HCT116 (cell line): ENCODE data around the gene CTNND2. TPM values are rescaled to one million over a fixed set of nuclear protein-coding genes. Genes with fewer than 3 reads are reported as not detected.

Source experiments
- ATAC-seq: fragments of 200-7000 bp; cut with Tn5 transposase; 2 replicates; pipeline ENCODE4 v1.9.1; 2020; ENCODE audit warnings: mild to moderate bottlenecking, moderate library complexity
- BruUV-seq: library from RNA; stranded (reverse); fragments of 400-500 nt; replicated peaks from 2 replicates; lab custom pipeline; 2021; lab: Mats Ljungman, UMichigan
- CTCF ChIA-PET: fragments of 300-600 bp; sonication (Branson Sonifier 250); formaldehyde crosslinking; loops from one replicate; lab custom pipeline; 2021; ENCODE audit warnings: antibody characterized with exemption; lab: Charles Lee
- POLR2A ChIA-PET: fragments of 300-600, 350-600 bp; sonication (Branson Sonifier 250); formaldehyde crosslinking; loops from one replicate; lab custom pipeline; 2021; ENCODE audit warnings: antibody characterized with exemption; lab: Charles Lee
- RAD21 ChIA-PET, 2 experiments: fragments of 300-600 bp; sonication (Branson Sonifier 250); formaldehyde crosslinking; loops; one replicate each; lab custom pipeline; 2023; ENCODE audit warnings: low total read pairs in 2 of 2; ENCODE audit not compliant: uncharacterized antibody in 2 of 2, unreplicated experiment in 2 of 2, low non-redundant PET in 1 of 2; lab: Charles Lee
- DNase-seq: peaks from one replicate; pipeline ENCODE4 v3.0.0-alpha.2; 2010; ENCODE audit warnings: low read depth, low spot score
- H2AFZ ChIP-seq: fragments of 200-600 bp; shearing (Covaris generic), sonication (generic); 2 replicates; pipeline ENCODE4 v1.6.1; 2017; ENCODE audit warnings: low read depth, mixed run types, mixed read lengths, antibody characterized with exemption, low read length; ENCODE audit not compliant: poor library complexity, severe bottlenecking
- H3K27ac ChIP-seq: 2 replicates; pipeline ENCODE4 v1.5.1; 2012; ENCODE audit warnings: low read depth, low read length
- H3K27me3 ChIP-seq: fragments of 200-600 bp; sonication (generic); 2 replicates; pipeline ENCODE4 v1.6.1; 2016; ENCODE audit warnings: mixed run types, low read length, mixed read lengths; ENCODE audit not compliant: insufficient read depth
- H3K36me3 ChIP-seq, 2 experiments: fragments of 200-500 bp in 1 of 2; fragments of 200-600 bp in 1 of 2; sonication (Bioruptor generic) in 1 of 2; sonication (generic) in 1 of 2; 2 replicates each; pipeline versions ENCODE4 v1.5.1 to v1.6.1; 2014 to 2016; ENCODE audit warnings: low read length in 2 of 2, inconsistent platforms in 1 of 2, mixed read lengths in 1 of 2, mixed run types in 1 of 2; ENCODE audit not compliant: insufficient read depth in 2 of 2, control insufficient read depth in 1 of 2
- H3K4me1 ChIP-seq, 2 experiments: fragments of 200-600 bp in 1 of 2; sonication (generic) in 1 of 2; 2 replicates each; pipeline versions ENCODE4 v1.5.1 to v1.6.1; 2012 to 2017; ENCODE audit warnings: low read length in 2 of 2, inconsistent platforms in 1 of 2, mild to moderate bottlenecking in 1 of 2, mixed read lengths in 1 of 2, mixed run types in 1 of 2, moderate library complexity in 1 of 2; ENCODE audit not compliant: insufficient read depth in 2 of 2, control insufficient read depth in 1 of 2
- H3K4me2 ChIP-seq: fragments of 200-600 bp; sonication (generic); 2 replicates; pipeline ENCODE4 v1.6.1; 2017; ENCODE audit warnings: mixed run types, low read length, mixed read lengths
- H3K4me3 ChIP-seq, 2 experiments: fragments of 200-600 bp in 1 of 2; sonication (generic) in 1 of 2; replicated peaks in 1 of 2; 2 replicates each; pipeline ENCODE4 v1.5.1; 2011 to 2016; ENCODE audit warnings: low read length in 2 of 2, control low read depth in 1 of 2, low read depth in 1 of 2, mild to moderate bottlenecking in 1 of 2, mixed read lengths in 1 of 2, mixed run types in 1 of 2
- H3K79me2 ChIP-seq: fragments of 200-600 bp; sonication (generic); 2 replicates; pipeline ENCODE4 v1.6.1; 2017; ENCODE audit warnings: mild to moderate bottlenecking, mixed run types, low read length, moderate library complexity, mixed read lengths; ENCODE audit not compliant: insufficient read depth
- H3K9ac ChIP-seq: fragments of 200-600 bp; sonication (generic); 2 replicates; pipeline ENCODE4 v1.6.1; 2016; ENCODE audit warnings: low read length, mixed read lengths
- H3K9me2 ChIP-seq: fragments of 200-600 bp; sonication (generic), shearing (Covaris generic); 2 replicates; pipeline ENCODE4 v1.6.1; 2017; ENCODE audit warnings: mixed run types, mild to moderate bottlenecking, moderate library complexity; ENCODE audit not compliant: insufficient read depth
- H3K9me3 ChIP-seq, 2 experiments: fragments of 200-500 bp in 1 of 2; fragments of 200-600 bp in 1 of 2; sonication (Bioruptor generic) in 1 of 2; sonication (generic) in 1 of 2; 2 replicates each; pipeline ENCODE4 v1.6.1; 2014 to 2017; ENCODE audit warnings: low read length in 2 of 2, mixed read lengths in 2 of 2, inconsistent platforms in 1 of 2, low read depth in 1 of 2, mild to moderate bottlenecking in 1 of 2, mixed run types in 1 of 2, moderate library complexity in 1 of 2; ENCODE audit not compliant: control insufficient read depth in 1 of 2, insufficient read depth in 1 of 2
- H4K20me1 ChIP-seq: fragments of 200-600 bp; sonication (generic), shearing (Covaris generic); 2 replicates; pipeline ENCODE4 v1.6.1; 2017; ENCODE audit warnings: mixed run types, mild to moderate bottlenecking, moderate library complexity; ENCODE audit not compliant: insufficient read depth
- EZH2phosphoT487 ChIP-seq: fragments of 200-600 bp; IDR thresholded peaks from 2 replicates; pipeline ENCODE4 v1.6.1; 2018; ENCODE audit warnings: antibody characterized with exemption, borderline replicate concordance
- JUND ChIP-seq: IDR thresholded peaks from 2 replicates; pipeline ENCODE4 v1.6.1; 2012
- RAD21 ChIP-seq: IDR thresholded peaks from 2 replicates; pipeline ENCODE4 v1.6.1; 2012; ENCODE audit warnings: low read depth, mild to moderate bottlenecking
- SRF ChIP-seq: IDR thresholded peaks from 2 replicates; pipeline ENCODE4 v1.6.1; 2012; ENCODE audit warnings: low read depth
- ZFX ChIP-seq: fragments of 450-650 bp; IDR thresholded peaks from 2 replicates; pipeline ENCODE4 v1.6.1; 2017
- intact Hi-C: fragments of 100-400 bp; cut with micrococcal nuclease; formaldehyde crosslinking; loops from 2 replicates; pipeline ENCODE4 v1.10.0; 2022
- total RNA-seq: library from RNA; stranded (reverse); gene quantifications from one replicate; pipeline ENCODE4 v1.2.1, GENCODE V29; 2021; ENCODE audit not compliant: unreplicated experiment
- TF ChIP-seq, protein P1 (sequence below): IDR thresholded peaks from 2 replicates; pipeline ENCODE4 v1.6.1; 2012
- TF ChIP-seq, protein P2 (sequence below): IDR thresholded peaks from 2 replicates; pipeline ENCODE4 v1.6.1; 2011; ENCODE audit warnings: mild to moderate bottlenecking, low read length, moderate library complexity; ENCODE audit not compliant: insufficient replicate concordance; ENCODE audit errors: extremely low read depth
- TF ChIP-seq, protein P3 (sequence below): IDR thresholded peaks from 2 replicates; pipeline ENCODE4 v1.6.1; 2012; ENCODE audit warnings: low read depth

The CTNND2 gene
- total RNA-seq, 1 experiment from 2014 or later = not detected

DNA sequence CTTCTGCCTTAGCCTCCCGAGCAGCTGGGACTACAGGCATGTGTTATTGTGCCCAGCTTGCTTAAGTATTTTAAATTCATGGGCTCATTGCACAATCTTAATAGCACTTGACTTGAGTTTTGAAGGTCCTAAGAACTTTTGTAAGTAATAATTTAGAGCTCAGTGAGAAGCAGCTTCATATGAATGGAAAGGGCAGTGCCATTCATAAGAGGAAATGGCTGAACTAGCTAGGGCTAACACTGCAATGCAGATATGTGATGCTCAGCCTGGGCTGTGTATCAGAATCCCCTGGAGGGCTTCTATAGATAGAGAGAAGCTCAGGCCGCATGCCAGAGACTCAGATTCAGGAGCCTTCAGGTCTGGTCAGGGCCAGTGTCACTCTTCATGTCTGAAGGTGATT is 847.7 kb downstream of the CTNND2 start:
- H2AFZ ChIP-seq = no peak overlapping the region
- H3K9ac ChIP-seq = no peak overlapping the region
- H3K9me3 ChIP-seq = no peaks in the 10 kb centered on the region
- DNase-seq = no peak
- no peak overlapping the region for H3K4me2 ChIP-seq
- H3K4me3 ChIP-seq = no peak overlapping the region
- no peaks in the 10 kb centered on the region for H4K20me1 ChIP-seq
- H3K9me2 ChIP-seq = no peaks in the 10 kb centered on the region
- ChIA-PET POLR2A (no interaction called here), CTCF (no interaction called here), RAD21 (no interaction called here)
- no peaks in the 10 kb centered on the region for H3K36me3 ChIP-seq
- H3K27me3 ChIP-seq = peaks cover 34% of the 10 kb centered on the region
- no peaks in the 10 kb centered on the region for H3K4me1 ChIP-seq
- no peak for ATAC-seq
- no TSS peak for BruUV-seq
- H3K27ac ChIP-seq = no peak overlapping the region
- intact Hi-C loops = no loop called here
- TF ChIP-seq SRF = no peak
- H3K79me2 ChIP-seq = no peaks in the 10 kb centered on the region

DNA sequence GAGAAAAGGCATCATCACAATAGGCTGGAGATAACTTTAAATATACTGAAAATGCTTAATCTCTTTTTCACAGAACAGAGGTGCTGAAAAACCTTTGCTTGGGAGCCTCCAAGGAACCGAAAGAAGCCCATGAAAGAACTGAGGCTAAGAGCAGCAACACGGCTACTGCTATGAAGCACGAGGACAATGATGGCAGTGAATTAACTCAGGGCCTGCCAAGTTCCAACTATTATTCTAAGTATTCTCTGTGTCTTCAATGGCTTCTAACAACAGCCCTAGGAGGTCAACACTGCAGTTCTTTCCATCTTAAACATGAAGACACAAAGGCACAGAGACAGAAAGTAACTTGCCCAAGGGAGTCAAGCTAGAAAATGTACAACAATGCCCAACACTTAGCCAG is 850.2 kb downstream of the CTNND2 start:
- intact Hi-C loops = no loop called here
- ATAC-seq = no peak
- Histone ChIP-seq H3K4me3 (no peak overlapping the region), H3K9me3 (no peaks in the 10 kb centered on the region), H4K20me1 (no peaks in the 10 kb centered on the region), H3K4me1 (no peaks in the 10 kb centered on the region), H3K79me2 (no peaks in the 10 kb centered on the region), H3K27ac (no peak overlapping the region), H2AFZ (no peak overlapping the region), H3K4me2 (no peak overlapping the region), H3K9ac (no peak overlapping the region), H3K9me2 (no peaks in the 10 kb centered on the region), H3K36me3 (no peaks in the 10 kb centered on the region), H3K27me3 (peaks cover 33% of the 10 kb centered on the region)
- CTCF ChIA-PET = interaction anchor here (1.5 kb wide), 1 partner anchor 66 kb away, joined by 3 read pairs; no protein-coding TSS in a partner anchor
- no TSS peak for BruUV-seq
- DNase-seq = no peak
- TF ChIP-seq ZFX (no peak), EZH2phosphoT487 (no peak), JUND (no peak), SRF (no peak), RAD21 (no peak)
- TF ChIP-seq, protein P1, sequence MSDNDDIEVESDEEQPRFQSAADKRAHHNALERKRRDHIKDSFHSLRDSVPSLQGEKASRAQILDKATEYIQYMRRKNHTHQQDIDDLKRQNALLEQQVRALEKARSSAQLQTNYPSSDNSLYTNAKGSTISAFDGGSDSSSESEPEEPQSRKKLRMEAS = no peak
- TF ChIP-seq, protein P2, sequence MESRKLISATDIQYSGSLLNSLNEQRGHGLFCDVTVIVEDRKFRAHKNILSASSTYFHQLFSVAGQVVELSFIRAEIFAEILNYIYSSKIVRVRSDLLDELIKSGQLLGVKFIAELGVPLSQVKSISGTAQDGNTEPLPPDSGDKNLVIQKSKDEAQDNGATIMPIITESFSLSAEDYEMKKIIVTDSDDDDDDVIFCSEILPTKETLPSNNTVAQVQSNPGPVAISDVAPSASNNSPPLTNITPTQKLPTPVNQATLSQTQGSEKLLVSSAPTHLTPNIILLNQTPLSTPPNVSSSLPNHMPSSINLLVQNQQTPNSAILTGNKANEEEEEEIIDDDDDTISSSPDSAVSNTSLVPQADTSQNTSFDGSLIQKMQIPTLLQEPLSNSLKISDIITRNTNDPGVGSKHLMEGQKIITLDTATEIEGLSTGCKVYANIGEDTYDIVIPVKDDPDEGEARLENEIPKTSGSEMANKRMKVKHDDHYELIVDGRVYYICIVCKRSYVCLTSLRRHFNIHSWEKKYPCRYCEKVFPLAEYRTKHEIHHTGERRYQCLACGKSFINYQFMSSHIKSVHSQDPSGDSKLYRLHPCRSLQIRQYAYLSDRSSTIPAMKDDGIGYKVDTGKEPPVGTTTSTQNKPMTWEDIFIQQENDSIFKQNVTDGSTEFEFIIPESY = no peak
- TF ChIP-seq, protein P3, sequence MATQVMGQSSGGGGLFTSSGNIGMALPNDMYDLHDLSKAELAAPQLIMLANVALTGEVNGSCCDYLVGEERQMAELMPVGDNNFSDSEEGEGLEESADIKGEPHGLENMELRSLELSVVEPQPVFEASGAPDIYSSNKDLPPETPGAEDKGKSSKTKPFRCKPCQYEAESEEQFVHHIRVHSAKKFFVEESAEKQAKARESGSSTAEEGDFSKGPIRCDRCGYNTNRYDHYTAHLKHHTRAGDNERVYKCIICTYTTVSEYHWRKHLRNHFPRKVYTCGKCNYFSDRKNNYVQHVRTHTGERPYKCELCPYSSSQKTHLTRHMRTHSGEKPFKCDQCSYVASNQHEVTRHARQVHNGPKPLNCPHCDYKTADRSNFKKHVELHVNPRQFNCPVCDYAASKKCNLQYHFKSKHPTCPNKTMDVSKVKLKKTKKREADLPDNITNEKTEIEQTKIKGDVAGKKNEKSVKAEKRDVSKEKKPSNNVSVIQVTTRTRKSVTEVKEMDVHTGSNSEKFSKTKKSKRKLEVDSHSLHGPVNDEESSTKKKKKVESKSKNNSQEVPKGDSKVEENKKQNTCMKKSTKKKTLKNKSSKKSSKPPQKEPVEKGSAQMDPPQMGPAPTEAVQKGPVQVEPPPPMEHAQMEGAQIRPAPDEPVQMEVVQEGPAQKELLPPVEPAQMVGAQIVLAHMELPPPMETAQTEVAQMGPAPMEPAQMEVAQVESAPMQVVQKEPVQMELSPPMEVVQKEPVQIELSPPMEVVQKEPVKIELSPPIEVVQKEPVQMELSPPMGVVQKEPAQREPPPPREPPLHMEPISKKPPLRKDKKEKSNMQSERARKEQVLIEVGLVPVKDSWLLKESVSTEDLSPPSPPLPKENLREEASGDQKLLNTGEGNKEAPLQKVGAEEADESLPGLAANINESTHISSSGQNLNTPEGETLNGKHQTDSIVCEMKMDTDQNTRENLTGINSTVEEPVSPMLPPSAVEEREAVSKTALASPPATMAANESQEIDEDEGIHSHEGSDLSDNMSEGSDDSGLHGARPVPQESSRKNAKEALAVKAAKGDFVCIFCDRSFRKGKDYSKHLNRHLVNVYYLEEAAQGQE = no peak
- POLR2A ChIA-PET = no interaction called here
- RAD21 ChIA-PET = no interaction called here
